ENCODE results near the gene SRGAP1. TPM values are rescaled to one million over a fixed set of nuclear protein-coding genes. Genes with fewer than 3 reads are reported as not detected.

The SRGAP1 gene
- total RNA-seq, 6 donors from 2014 or later = 4.7 to 36.7 (median 14.0) TPM

DNA sequence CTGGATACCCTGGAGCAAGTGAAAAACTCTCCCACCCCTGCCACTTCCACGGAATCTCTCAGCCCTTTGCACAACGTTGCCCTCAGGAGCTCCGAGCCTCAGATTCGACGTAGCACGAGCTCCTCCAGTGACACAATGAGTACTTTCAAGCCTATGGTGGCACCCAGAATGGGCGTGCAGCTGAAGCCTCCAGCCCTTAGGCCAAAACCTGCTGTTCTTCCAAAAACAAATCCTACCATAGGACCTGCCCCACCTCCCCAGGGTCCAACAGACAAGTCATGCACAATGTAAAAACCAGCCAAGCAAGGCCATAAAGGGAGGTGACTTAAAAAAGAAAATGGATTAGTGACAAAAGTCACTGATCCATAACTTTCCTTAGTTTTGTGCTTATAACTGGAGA lies 297.9 kb downstream of the SRGAP1 start:
- H3K9me3 ChIP-seq = no peaks in the 10 kb centered on the region
- DNase-seq = no peak
- H3K4me3 ChIP-seq = no peak overlapping the region
- no peak overlapping the region for H3K27ac ChIP-seq
- 94 to 96% methylated on average over 7 of the region's 7 CpGs for WGBS, 2 donors
- TF ChIP-seq POLR2A (IDR thresholded peaks at IDR 0.05) = no peak
- TF ChIP-seq POLR2AphosphoS5 (IDR thresholded peaks at IDR 0.05) = no peak
- TF ChIP-seq, protein P1, sequence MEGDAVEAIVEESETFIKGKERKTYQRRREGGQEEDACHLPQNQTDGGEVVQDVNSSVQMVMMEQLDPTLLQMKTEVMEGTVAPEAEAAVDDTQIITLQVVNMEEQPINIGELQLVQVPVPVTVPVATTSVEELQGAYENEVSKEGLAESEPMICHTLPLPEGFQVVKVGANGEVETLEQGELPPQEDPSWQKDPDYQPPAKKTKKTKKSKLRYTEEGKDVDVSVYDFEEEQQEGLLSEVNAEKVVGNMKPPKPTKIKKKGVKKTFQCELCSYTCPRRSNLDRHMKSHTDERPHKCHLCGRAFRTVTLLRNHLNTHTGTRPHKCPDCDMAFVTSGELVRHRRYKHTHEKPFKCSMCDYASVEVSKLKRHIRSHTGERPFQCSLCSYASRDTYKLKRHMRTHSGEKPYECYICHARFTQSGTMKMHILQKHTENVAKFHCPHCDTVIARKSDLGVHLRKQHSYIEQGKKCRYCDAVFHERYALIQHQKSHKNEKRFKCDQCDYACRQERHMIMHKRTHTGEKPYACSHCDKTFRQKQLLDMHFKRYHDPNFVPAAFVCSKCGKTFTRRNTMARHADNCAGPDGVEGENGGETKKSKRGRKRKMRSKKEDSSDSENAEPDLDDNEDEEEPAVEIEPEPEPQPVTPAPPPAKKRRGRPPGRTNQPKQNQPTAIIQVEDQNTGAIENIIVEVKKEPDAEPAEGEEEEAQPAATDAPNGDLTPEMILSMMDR (IDR thresholded peaks at IDR 0.05) = no peak
- no peak for TF ChIP-seq EP300 (IDR thresholded peaks at IDR 0.05)
- H3K27me3 ChIP-seq = no peaks in the 10 kb centered on the region
- peaks cover 0 to 20% (median 3%) of the 10 kb centered on the region in 4 donors for H3K36me3 ChIP-seq
- no peaks in the 10 kb centered on the region for H3K4me1 ChIP-seq
- no peak for ATAC-seq (ENCODE audit: low FRiP score in 2 of 2)

DNA sequence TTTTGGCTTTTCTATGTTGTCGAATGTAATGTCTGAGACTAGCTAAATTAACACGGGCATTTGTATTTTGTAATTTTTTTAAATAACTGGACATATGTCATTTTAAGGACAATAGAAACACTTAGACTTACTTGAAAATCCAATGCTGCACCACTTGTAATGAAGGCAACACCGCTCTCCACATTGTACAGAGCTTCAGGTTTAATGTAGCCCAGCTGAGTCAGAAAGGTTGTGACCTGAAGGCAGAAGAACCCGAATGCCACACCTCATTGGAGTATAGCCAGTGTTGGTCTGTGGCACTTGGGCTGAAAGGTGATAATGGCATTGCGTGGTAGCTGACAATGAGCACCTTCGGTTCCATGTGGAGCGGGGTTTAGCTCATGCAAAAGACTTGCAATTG lies 298.3 kb downstream of the SRGAP1 start:
- H3K4me1 ChIP-seq = no peaks in the 10 kb centered on the region
- H3K27me3 ChIP-seq = no peaks in the 10 kb centered on the region
- TF ChIP-seq, protein P1 (IDR thresholded peaks at IDR 0.05) = no peak
- TF ChIP-seq POLR2A (IDR thresholded peaks at IDR 0.05) (no peak), EP300 (IDR thresholded peaks at IDR 0.05) (no peak), POLR2AphosphoS5 (IDR thresholded peaks at IDR 0.05) (no peak)
- no peak for ATAC-seq (ENCODE audit: low FRiP score in 2 of 2)
- no peak for DNase-seq
- WGBS, 2 donors = 91 to 96% methylated on average over 7 of the region's 7 CpGs
- peaks cover 0 to 20% (median 3%) of the 10 kb centered on the region in 4 donors for H3K36me3 ChIP-seq
- no peak overlapping the region for H3K4me3 ChIP-seq
- H3K27ac ChIP-seq = no peak overlapping the region
- H3K9me3 ChIP-seq = no peaks in the 10 kb centered on the region

DNA sequence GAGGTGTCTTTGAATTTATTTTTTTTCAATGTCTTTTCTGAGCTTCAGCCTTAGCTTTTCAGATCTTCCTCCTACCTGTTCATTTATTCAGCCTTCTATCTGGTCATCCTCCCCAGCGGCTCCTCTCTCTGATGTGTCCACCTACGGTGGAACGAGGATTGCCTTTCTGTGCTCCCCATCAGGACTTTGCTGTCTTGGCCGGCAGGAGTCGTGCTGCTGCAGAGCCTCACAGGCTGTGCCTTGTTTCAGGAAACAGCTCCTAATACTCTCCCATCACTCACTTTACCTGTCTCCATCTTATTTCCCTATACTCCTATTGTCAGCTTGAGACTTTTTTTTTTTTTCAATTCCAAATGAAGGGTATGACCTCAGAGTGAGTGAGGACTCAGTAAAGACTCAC lies 300.7 kb downstream of the SRGAP1 start:
- no peak for DNase-seq
- WGBS, 2 donors = 92 to 93% methylated on average over 5 of the region's 5 CpGs
- no peaks in the 10 kb centered on the region for H3K27me3 ChIP-seq
- H3K9me3 ChIP-seq = no peaks in the 10 kb centered on the region
- H3K4me1 ChIP-seq = no peaks in the 10 kb centered on the region
- H3K4me3 ChIP-seq = no peak overlapping the region
- no peak for TF ChIP-seq POLR2AphosphoS5 (IDR thresholded peaks at IDR 0.05)
- TF ChIP-seq POLR2A (IDR thresholded peaks at IDR 0.05) = no peak
- TF ChIP-seq EP300 (IDR thresholded peaks at IDR 0.05) = no peak
- TF ChIP-seq, protein P1 (IDR thresholded peaks at IDR 0.05) = no peak
- H3K36me3 ChIP-seq = peaks cover 0 to 20% (median 3%) of the 10 kb centered on the region in 4 donors
- no peak overlapping the region for H3K27ac ChIP-seq
- no peak for ATAC-seq (ENCODE audit: low FRiP score in 2 of 2)

DNA sequence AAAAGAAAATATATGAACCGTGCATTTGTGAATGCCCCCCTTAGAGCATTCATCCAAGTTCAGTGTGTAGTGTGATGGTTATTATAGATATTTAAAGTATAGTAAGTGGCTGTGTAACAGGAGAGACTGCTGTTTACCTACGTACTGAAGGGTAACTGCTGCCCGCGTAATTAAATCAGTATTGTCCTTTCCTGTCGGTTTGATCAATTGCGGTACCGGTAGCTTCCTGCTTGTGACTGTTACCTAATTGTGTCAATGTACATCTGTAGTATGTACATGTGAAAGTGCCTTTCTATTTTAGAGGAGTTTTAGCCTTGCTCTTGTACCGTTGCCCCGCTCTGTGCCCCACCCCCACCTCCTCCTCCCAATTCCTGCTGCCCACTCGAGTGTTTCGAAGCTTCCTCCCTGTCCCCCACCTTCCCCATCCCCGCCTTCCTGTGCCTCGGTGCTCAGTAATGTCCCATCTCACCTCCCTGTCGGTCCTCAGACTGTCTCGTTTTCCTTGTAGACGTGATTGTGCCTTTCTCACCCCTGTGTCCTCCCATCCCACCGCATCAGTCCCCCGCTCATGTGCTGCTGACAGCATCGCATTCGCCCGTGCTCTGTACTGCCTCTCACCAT lies 302.6 kb downstream of the SRGAP1 start:
- Histone ChIP-seq H3K27me3 (no peaks in the 10 kb centered on the region), H3K4me3 (no peak overlapping the region), H3K27ac (no peak overlapping the region), H3K9me3 (no peaks in the 10 kb centered on the region), H3K36me3 (peaks cover 0 to 18% (median 2%) of the 10 kb centered on the region in 4 donors), H3K4me1 (no peaks in the 10 kb centered on the region)
- DNase-seq (no peak), ATAC-seq (ENCODE audit: low FRiP score in 2 of 2) (no peak)
- TF ChIP-seq EP300 (IDR thresholded peaks at IDR 0.05) (no peak), POLR2A (IDR thresholded peaks at IDR 0.05) (no peak), POLR2AphosphoS5 (IDR thresholded peaks at IDR 0.05) (no peak)
- TF ChIP-seq, protein P1 (IDR thresholded peaks at IDR 0.05) = no peak
- WGBS, 2 donors = 67 to 73% methylated on average over 21 of the region's 21 CpGs

DNA sequence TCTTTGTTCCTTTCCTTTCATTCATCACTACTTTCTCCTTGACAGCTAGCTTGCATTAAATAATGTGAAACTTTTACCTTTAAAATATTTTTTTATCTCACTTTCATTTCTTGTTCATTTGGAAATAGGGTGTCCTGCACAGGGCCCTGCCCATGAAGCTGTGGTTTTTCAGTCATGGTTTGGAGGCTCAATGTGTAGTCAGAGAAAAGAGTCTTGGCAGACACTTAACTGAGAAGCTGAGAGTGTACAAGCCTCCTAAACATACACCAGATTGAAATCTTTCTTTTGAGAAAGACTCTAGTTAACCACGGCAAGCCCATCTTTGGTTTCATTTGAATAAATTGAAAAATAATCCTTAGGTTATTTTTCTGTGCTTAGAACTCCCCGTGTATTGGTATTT lies 303.4 kb downstream of the SRGAP1 start:
- H3K27me3 ChIP-seq = no peaks in the 10 kb centered on the region
- DNase-seq = no peak
- H3K4me3 ChIP-seq = no peak overlapping the region
- peaks cover 0 to 11% (median 0%) of the 10 kb centered on the region in 4 donors for H3K36me3 ChIP-seq
- H3K4me1 ChIP-seq = no peaks in the 10 kb centered on the region
- no peak for ATAC-seq (ENCODE audit: low FRiP score in 2 of 2)
- H3K27ac ChIP-seq = no peak overlapping the region
- no peak for TF ChIP-seq EP300 (IDR thresholded peaks at IDR 0.05)
- no peak for TF ChIP-seq POLR2AphosphoS5 (IDR thresholded peaks at IDR 0.05)
- no peak for TF ChIP-seq POLR2A (IDR thresholded peaks at IDR 0.05)
- TF ChIP-seq, protein P1 (IDR thresholded peaks at IDR 0.05) = no peak
- no peaks in the 10 kb centered on the region for H3K9me3 ChIP-seq
- 83 to 94% methylated on average over 2 of the region's 2 CpGs for WGBS, 2 donors

Data from upper lobe of left lung (tissue), 6 donors.